NK-92 treated with Interleukin-12 subunit alpha and Interleukin-12 subunit beta, amount 100 ng/mL, for 24 hours (cell line): Measurements from ENCODE around the gene ZNF827.

ENCODE experiments used
- DNase-seq: peaks from one replicate; lab custom pipeline; 2025; lab: John Stamatoyannopoulos, UW

Gene ZNF827

DNA sequence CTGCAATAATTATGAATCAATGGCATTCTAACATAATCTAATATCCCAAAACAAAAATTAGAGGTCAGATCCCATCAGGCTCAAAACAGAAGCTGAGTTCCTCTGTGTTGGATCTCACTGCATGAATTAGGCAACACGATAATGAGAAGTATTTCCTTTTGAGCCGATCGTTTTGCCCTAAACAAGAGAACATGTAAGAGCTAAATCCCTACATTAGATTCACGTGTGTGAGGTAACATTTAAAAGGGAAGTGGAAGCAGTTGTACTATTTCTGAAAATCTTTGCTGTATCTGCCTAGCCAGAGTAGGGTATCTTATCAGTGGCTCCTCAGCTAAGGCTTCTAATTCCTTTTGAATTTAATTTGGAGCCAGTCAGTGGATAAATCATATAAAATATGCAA is 143.1 kb downstream of the ZNF827 start:
- DNase-seq = no peak

DNA sequence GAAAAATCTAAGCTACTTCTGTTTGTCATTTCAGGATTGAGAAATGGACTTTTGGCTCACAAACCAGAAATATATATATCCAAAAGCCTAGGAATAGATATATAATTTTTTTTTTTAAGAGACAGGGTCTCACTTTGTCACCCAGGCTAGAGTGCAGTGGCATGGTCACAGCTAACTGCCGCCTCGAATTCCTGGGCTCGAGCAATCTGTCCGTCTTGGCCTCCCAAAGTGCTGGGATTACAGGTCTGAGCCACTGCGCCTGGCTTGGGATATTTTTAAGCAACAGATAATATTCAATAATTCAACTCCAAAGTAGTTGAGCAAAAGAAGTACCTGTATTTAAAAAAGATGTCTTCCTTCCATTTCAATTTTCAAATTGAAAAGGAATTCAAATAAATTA is 146.2 kb downstream of the ZNF827 start:
- DNase-seq = no peak

DNA sequence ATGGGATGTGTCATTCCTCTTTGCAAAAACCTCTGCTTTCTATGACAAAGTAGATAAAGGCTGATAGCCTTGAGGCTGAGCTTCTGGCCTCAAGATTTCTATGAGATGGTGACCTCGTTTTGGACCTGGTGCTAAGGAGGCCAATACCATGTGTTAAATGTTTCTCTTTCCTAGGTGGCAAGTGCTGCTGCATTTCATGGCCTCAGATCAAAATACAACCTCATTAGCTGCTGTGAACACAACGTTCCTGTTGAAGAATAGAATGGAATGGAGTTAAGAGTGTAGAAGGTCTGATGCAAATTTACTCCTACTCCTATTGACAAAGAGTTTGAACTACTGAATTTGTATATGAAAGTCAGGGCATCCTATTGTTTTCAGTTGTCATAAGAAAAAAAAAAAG is 146.6 kb downstream of the ZNF827 start:
- no peak for DNase-seq

DNA sequence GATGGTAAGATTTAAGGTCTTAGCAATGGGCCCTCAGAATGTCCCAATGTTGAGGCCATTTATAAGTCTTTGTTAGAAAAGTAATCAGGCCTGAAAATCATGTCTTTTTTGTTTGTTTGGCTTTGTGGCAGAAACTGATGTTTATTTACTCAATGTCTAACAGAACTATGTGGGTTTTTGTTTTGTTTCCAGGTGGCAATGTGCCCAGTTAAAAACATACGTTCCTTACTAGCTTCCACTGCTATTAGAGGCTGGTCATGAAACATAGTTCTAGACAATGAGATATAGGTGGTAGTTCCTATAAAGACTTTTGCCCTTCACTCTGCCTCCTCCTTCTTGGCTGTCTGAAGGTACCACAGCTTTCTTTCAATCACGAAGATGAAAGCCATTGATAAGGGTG is 149.9 kb downstream of the ZNF827 start:
- no peak for DNase-seq

GRCh38 chr4:145786830-145787229 is 151.8 kb downstream of the ZNF827 start:
- no peak for DNase-seq

DNA sequence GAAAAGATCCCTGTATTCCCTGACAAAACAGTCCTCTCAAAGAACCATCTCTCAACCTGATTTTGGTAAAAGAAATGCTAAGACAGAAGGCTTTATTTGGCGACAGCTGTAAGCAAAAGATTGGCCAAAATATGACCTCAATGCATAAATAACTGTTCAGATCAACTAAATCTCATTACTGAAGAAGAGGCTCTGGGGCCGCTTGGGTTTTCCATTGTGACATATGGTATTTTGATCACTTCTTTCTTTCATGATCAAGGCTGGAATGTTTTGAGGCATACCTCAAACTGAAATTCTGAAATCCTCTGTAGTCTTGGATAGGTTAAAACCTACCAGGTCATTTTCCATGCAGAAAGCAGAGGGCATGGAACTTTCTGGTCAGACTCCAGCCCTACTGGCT is 152.4 kb downstream of the ZNF827 start:
- no peak for DNase-seq

DNA sequence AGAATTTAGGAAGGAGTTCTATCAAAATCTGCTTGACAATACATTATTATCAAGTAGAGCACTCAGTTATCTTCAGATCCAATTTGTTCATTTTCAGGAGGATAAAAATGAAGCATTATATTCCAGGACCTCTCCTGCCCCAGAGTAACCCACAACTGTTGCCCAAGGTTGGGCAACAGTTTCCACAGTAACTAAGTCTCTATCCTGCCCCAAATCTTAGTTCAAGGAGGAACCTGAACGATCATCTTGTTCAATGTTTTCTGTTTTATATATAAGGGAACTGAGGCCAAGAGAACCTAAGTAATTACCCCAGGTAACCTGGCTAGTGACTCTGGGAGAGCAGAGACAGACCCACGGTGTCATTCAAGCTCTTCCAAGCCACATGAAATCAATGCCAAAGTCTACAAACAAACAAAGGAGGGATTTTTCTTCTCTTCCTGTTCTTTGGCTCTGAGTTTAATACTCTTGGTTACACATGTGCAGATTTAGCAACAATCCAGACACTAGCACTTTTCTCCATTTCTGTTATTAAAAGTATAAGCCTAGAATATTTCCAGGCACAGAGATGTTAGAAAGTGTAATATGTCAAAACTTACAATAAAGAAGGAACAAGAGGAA is 153.1 kb downstream of the ZNF827 start:
- DNase-seq = no peak

DNA sequence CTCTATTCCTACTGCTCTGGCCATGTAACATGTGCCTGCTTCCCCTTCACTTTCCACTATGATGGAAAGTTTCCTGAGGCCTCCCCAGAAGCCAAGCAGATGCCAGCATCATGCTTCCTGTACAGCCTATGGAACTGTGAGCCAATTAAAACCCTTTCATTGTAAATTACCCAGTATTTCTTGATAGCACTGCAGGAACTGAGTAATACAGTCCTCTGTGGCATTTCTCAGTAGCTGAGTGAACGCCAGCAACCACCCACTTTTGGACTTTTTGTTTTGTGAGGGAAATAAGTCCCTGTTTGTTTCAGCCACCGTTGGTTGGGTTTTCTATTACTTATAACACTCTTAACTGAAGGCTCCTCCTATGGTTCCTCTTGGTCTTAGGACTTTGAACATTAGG is 154.6 kb downstream of the ZNF827 start:
- no peak for DNase-seq

DNA sequence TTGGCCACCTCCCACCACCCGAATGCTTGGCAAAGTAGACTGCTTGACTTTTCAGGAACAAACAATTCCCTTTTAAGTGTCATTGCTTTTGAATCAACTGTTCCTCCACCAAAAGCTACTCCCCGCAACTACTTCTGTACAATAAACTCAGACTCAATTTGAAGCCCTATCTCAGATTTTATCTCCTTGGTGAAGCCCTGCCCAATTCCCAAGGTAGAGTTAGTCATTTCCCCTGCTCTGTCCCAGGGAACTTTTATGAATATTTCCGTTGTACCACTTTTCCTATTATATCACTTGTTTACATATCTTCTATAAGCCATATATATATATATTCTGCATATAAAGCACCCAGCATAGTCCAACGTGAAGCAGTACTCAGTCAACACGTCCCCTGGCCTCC is 155.9 kb downstream of the ZNF827 start:
- no peak for DNase-seq

DNA sequence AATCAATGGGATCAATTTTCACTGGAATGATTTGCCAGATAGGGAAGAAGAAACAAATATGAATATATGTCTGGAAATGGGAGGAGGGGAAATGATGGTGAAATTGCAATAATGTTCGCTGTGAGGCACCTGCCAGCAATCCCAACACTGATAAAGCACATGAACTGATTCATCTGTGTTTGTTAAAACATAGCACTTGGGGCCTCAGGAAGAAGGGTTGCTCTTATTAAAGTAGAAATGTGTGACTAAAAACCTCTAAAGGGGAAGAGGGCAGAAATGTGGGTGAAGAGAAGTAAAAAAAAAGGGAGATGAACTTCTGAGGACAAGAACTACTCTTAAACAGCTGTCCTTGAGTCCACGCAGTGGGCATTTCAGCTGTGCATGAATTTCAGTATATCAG is 157.3 kb downstream of the ZNF827 start:
- no peak for DNase-seq

DNA sequence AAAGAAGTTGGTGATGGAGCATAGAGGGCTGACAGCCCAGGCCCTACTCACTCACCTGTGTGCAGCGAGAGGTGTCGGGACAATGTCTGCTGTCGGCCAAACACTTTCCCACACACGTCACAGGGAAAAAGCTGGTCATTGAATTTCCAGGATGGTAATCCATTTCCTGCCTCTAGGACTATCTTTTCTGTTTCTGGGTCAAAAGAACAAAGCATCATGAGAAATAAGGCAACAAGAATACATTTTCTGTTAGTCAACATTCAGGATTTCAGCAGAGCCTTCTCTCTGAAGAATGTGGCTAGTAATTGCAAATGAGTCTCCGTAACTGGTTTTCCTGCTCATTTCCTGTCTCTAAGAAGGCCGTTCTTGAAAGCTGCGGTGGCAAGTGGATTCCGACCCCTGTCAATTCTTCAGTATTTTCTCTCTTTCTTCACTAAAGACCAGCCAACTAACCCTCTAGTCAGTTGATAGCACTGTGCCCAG is 159.3 kb downstream of the ZNF827 start:
- no peak for DNase-seq

DNA sequence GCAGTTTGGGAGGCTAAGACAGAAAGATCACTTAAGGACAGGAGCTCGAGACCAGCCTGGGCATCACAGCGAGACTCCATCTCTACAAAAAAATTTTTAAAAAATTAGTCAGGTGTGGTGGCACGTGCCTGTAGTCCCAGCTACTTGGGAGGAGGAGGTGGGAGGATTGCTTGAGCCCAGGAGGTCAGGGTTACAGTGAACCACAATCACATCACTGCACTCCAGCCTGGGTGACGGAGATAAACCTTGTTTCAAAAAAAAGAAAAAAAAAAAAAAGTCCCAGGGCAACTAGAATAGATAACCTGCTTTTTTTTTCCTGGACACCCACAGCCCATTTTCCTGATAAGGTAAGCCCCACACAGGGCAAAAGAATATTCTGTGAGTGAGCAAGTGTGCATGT is 162.4 kb downstream of the ZNF827 start:
- DNase-seq = no peak

DNA sequence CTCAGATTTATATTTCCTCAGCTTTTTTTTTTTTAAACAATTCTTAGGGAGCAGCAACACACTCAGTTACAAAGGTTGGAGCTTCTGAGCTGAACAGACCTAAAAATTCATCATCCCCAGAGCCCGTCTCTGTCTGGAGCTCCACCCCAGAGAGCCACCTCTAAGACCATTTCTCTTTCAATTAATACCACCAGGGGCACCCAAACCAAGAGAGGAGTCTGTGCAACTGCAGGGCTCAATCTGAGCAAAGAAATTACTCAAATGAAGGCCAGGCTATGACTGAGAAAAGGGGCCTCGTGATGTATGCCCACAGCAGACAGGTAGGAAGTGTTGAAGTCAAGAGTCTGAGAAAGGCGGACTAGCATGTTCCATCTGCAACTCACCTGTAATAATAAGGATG is 163.2 kb downstream of the ZNF827 start:
- no peak for DNase-seq

- no peak for DNase-seq
Measured at GRCh38 chr4:145774473-145774872, 164.2 kb downstream of the ZNF827 start.

GRCh38 chr4:145773581-145774234 is 164.9 kb downstream of the ZNF827 start:
- DNase-seq = no peak

DNA sequence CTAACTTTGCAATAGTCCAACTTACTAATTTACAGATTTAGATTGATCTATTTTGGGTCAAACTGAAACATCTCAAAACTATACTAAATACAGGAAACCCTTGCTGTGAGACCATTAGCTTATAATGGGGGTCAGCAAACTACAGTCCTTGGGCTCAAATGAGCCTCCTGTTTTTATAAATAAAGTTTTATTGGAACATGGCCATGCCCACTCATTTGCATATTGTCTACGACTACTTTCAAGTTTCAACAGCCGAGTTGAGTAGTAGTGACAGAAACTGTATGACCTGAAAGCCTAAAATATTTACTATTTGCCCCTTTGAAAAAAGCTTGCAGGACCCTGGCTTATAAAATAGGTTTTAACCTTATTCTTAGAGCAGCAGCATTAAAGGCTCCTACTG is 166.3 kb downstream of the ZNF827 start:
- DNase-seq = no peak

DNA sequence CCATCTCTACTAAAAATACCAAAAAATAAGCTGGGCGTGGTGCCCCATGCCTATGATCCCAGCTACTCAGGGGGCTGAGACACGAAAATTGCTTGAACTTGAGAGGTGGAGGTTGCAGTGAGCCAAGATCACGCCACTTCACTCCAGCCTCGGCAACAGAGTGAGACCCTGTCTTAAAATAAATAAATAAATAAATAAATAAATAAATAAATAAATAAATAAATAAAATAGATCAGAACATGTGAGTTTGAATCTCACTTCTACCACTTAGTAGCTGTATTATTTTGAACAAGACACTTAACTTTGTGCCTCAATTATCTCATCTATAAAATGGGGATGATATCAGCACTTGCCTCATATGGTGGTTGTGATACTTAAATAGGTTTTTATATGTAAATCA is 168.5 kb downstream of the ZNF827 start:
- DNase-seq = no peak

DNA sequence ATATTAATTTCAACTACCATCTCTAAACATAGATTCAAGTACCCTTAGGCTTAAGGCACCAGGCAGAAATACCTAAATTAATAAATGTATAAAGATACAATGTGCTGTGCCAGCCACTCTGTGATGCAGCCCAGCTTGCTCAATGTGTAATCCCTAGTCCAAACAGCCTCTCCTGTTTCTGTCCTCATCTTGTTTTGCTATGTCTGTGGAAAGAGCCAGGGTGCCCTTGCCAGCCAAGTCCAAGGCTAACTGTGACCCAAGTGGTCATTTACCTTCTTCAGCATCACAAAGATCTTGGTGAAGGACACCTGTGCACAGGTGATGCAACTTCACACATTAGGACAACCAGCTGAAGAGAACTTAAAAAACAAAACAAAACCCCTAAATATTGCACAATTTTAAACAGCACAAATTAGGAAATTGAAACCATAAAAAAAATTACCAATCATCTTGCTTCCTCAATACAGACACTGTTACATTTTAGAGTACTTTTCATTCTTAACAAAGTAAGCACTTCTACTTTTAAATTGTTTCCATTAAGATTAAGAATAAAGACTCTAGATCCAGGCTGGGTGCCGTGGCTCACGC is 169.1 kb downstream of the ZNF827 start:
- DNase-seq = no peak

DNA sequence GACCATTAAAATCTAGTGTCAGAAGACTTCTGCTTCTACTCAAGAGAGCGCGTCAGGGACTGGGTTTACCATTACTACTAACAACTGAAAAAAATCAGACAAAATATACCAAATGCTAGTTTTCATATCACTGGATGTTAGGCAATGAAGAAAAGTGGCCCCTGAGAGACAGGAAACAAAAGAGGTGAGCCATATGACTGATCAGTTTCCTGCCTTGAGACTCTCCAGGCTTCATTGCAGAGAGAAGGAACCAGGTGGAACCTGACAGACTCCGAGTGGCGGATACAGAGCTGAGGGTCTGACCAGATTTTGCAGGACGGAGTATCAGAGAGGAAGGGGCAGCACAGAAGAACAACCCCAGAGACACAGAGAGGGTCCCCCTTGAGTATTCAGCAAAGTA is 172.3 kb downstream of the ZNF827 start:
- no peak for DNase-seq

DNA sequence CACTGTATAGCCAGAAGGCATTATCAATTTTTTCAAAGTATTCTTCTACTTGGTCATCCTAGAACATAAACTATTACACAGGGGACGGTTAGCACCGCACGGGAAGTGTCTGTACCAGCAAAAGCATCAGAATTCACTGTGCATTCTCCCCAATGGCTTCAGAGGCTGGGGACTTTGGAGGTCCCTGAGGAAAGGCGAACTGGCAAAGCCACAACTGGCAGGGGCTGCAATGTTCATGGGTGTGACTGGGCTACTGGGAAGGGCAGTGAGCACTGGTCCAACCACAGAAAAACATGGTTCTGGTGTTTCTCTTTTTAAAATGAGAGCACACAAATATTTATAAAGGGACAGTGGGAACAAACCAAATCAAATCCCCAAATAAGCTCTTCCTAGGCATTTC is 175.2 kb downstream of the ZNF827 start:
- DNase-seq = no peak

GRCh38 chr4:145762719-145763118 is 175.9 kb downstream of the ZNF827 start:
- DNase-seq = no peak

GRCh38 chr4:145760961-145761929 is 177.4 kb downstream of the ZNF827 start:
- DNase-seq = no peak

DNA sequence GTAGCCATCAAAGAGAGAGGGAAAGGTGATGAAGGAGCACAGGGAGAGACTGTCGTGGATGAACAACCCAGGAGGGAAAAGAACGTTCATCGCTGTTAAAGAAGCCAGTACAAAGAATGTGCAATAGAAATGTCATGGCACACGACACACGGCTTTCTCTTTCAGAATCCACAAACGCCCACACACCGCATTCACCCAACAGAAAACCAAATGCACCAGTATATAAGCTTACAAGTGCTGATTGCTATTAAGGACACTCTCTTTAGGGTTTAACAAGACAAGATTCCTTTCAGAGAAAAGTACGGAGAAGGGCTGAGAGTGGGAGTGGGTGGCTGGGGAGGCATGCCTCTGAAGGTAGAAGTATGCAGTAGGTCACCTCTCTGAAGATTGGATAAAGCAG is 178.4 kb downstream of the ZNF827 start:
- DNase-seq = no peak
